HG03159 (cell line): ENCODE results near the gene SMIM38.
"Not testable (repeated sequence)": the region's sequence is repeated elsewhere in the genome, so short reads cannot be mapped to it uniquely, and the experiment has no call there.

Experiments used
- ATAC-seq: cut with Tn5 transposase; IDR thresholded peaks from one replicate; pipeline ENCODE4 v1.9.1; 2021; ENCODE audit warnings: mild to moderate bottlenecking, moderate library complexity; ENCODE audit not compliant: unreplicated experiment

SMIM38 gene

GRCh38 chr11:69137151-69137844 lies 18.4 kb upstream of the SMIM38 start:
- ATAC-seq, result no peak

- no peak for ATAC-seq
Observed at GRCh38 chr11:69138265-69138664, 17.5 kb upstream of the SMIM38 start.

GRCh38 chr11:69140161-69140560 lies 15.6 kb upstream of the SMIM38 start:
- not testable (repeated sequence) for ATAC-seq

GRCh38 chr11:69140635-69141034 lies 15.1 kb upstream of the SMIM38 start:
- no peak for ATAC-seq

- ATAC-seq, result no peak
Observed at GRCh38 chr11:69141742-69142141, 14.0 kb upstream of the SMIM38 start.

- ATAC-seq, result no peak
Observed at GRCh38 chr11:69142895-69143294, 12.8 kb upstream of the SMIM38 start.

- no peak for ATAC-seq
Observed at GRCh38 chr11:69144316-69145049, 11.3 kb upstream of the SMIM38 start.

GRCh38 chr11:69145050-69145380 lies 10.7 kb upstream of the SMIM38 start:
- ATAC-seq, result no peak

- no peak for ATAC-seq
Observed at GRCh38 chr11:69148377-69148762, 7.4 kb upstream of the SMIM38 start.

- ATAC-seq, result no peak
Observed at GRCh38 chr11:69148806-69149205, 6.9 kb upstream of the SMIM38 start.

GRCh38 chr11:69149338-69150045 lies 6.2 kb upstream of the SMIM38 start:
- not testable (repeated sequence) for ATAC-seq

- no peak for ATAC-seq
Observed at GRCh38 chr11:69150175-69150574, 5.6 kb upstream of the SMIM38 start.

GRCh38 chr11:69151836-69152235 lies 3.9 kb upstream of the SMIM38 start:
- no peak for ATAC-seq

- ATAC-seq, result no peak
Observed at GRCh38 chr11:69152733-69153421, 2.9 kb upstream of the SMIM38 start.

GRCh38 chr11:69153661-69154060 lies 2.1 kb upstream of the SMIM38 start:
- no peak for ATAC-seq

- ATAC-seq, result no peak
Observed at GRCh38 chr11:69154211-69154913, 1.4 kb upstream of the SMIM38 start.

- no peak for ATAC-seq
Observed at GRCh38 chr11:69154938-69155301, 815 bp upstream of the SMIM38 start.

GRCh38 chr11:69156235-69156639 lies 502 bp downstream of the SMIM38 start:
- no peak for ATAC-seq

- no peak for ATAC-seq
Observed at GRCh38 chr11:69156673-69157155, 979 bp downstream of the SMIM38 start.

- ATAC-seq, result no peak
Observed at GRCh38 chr11:69157156-69157821, 1.6 kb downstream of the SMIM38 start.
